ENCODE data around the gene HLA-DRB1. TPM values are rescaled to one million over a fixed set of nuclear protein-coding genes. Genes with fewer than 3 reads are reported as not detected.
"Not testable (repeated sequence)": the region's sequence is repeated elsewhere in the genome, so short reads cannot be mapped to it uniquely, and the experiment has no call there.

Gene HLA-DRB1
- polyA plus RNA-seq, 5 donors = 9.7 to 33.9 (median 21.7) TPM

- DNase-seq = no peak
Observed at GRCh38 chr6:32565511-32565910, 24.1 kb downstream of the HLA-DRB1 start.

- DNase-seq = no peak
Observed at GRCh38 chr6:32562940-32563339, 26.7 kb downstream of the HLA-DRB1 start.

GRCh38 chr6:32559747-32560146 is 29.9 kb downstream of the HLA-DRB1 start:
- no peak for DNase-seq

GRCh38 chr6:32558426-32559057 is 31.1 kb downstream of the HLA-DRB1 start:
- no peak for DNase-seq

DNA sequence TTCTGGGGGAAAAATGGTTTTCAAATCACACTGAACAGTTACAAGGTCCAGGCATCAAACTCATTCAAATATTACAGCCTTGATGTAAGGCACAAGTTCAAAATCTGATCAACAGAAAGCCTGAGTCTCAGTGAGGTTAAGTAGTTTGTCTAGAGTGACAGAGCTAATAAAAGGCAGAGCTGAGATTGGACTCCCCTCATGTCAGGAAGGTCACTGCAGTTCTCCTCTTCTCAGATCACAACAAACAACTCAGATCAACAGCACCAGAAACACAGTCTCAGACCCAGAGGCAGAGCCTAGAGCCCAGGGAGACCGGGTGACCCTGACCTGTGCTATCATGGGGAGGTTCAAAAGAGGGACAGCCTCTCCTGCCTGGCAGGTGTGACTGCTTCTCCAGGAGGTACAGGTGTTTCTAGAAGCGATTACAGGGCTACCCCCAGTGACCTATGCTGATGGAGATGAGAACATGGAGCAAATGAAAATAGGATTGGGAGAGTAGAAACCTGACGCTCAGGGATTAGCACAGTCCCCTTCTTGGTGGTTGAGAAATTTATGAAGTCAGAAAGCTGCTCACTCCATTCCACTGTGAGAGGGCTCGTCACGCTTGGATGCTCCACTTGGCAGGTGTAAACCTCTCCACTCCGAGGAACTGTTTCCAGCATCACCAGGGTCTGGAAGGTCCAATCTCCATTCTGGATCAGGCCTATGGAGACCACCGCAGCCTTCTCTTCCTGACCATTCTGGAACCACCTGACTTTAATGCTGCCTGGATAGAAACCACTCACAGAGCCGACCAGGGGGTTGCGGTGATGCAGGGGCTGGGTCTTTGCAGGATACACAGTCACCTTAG is 35.3 kb downstream of the HLA-DRB1 start:
- DNase-seq = no peak

DNA sequence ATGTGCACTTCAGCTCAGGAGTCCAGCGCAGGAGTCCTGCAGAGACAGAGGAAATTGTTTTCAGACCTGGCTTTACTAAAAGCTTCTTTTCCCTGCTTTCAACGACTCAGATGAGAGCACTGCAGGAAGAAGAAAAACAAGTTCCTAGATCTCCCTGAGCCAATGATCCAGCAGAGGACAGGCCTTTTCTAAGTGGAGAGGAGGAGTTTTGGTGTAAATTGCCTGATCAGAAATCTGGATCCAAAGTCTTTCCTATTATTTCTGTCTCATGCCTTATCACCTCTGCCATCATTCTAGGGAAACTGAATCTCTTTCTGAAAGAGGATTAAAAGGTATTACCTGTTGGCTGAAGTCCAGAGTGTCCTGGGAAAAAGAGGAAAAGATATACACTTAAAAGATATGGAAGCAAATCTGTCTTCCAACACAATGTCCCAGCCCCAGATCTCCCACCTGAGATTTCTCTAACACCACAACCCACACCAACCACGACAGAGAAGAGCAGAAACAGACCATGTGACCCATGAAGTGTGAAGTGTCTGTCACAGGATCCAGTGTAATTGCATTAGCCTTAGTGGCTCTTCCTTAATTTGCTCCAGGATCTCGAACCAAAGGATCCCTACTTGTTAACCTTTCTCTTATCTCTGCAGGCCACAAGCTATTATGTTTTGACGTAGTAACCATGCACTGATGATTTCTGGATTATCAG is 36.5 kb downstream of the HLA-DRB1 start:
- no peak for DNase-seq

- no peak for DNase-seq
Observed at GRCh38 chr6:32551410-32551809, 38.2 kb downstream of the HLA-DRB1 start.

- DNase-seq = no peak
Observed at GRCh38 chr6:32539839-32540238, 49.8 kb downstream of the HLA-DRB1 start.

DNA sequence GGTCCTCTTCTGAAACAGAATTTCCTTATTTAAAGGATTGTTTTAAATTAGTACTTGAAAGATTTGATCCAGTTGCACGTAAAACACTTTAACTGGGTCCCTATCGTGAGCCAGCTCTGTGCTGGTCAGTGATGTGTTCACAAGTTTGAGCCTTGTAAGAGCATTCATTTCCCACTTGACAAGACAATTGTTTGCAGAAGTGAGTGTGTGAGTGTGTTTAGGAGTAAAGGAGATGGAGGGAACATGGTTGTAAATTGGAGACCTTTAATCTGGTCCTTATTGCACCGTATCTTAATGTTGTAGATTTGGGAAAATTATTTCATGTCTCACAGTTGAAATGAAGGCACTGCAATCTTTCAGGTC is 59.2 kb downstream of the HLA-DRB1 start:
- DNase-seq = not testable (repeated sequence)

DNA sequence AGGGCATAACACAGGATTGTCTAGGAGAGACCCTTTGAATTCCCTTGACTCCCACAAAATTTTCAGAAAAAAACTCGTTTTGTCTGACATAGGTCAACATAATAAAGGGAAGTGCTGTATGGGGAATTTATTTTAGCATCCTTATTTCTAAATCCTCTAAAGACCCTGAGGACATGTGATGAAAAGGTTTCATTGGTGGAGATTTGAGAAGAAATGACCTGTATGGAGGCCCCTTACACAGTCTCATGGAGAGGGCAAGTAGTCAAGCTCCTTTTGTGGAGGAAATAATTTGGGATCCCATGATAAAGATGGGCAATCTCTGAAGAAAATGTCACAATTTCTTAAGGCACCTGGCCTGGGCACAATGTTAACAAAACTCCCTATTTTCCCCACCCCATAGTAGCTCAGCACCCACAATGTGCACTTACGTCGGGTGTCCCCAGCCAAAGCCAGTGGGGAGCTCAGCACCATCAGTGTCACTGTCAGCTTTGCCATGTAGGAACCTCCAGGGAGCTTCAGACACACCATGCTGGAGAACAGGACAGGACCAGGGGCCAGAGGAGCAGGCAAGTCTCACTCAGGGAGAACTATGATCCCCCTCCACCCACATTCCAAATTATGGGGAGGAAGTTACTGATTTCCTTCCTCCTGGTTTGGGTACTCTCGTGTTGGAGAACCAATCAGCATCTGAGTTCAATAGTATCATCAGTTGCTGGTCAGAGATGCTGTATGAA is 59.8 kb downstream of the HLA-DRB1 start, which contains the start of gene HLA-DRB5:
HLA-DRB5 (minus strand) TSS at position 591 of the 734 bp plus-strand sequence; CDS start at position 528, 63 bp downstream.
- DNase-seq = peak in 1 of 2 donors; percentile 0

Other genes starting within 250 kb of the HLA-DRB1 start
- under 1 TPM in 4 of 5 donors, not detected in 1; 0.15 to 0.49 (median 0.42) TPM for gene TSBP1, start 217.9 kb downstream of the HLA-DRB1 start, polyA plus RNA-seq (ENCODE audit: insufficient read depth in 1 of 5, insufficient read length in 5 of 5, low replicate concordance in 1 of 5)
- gene BTNL2, start 182.7 kb downstream of the HLA-DRB1 start, polyA plus RNA-seq (ENCODE audit: insufficient read depth in 1 of 5, insufficient read length in 5 of 5, low replicate concordance in 1 of 5) = 1 to 10 TPM in 3 of 5 donors, under 1 TPM in 2; 0.78 to 2.1 (median 1.7) TPM
- gene HLA-DRA, start 150.0 kb downstream of the HLA-DRB1 start, polyA plus RNA-seq (ENCODE audit: insufficient read depth in 1 of 5, insufficient read length in 5 of 5, low replicate concordance in 1 of 5) = 10 to 100 TPM; 50.0 to 79.3 (median 62.3) TPM
- 10 to 100 TPM in 1 of 5 donors, 1 to 10 TPM in 4; 4.8 to 25.6 (median 6.4) TPM for gene HLA-DRB5, start 59.6 kb downstream of the HLA-DRB1 start, polyA plus RNA-seq (ENCODE audit: insufficient read depth in 1 of 5, insufficient read length in 5 of 5, low replicate concordance in 1 of 5)
- gene HLA-DQA1, start 47.6 kb upstream of the HLA-DRB1 start, polyA plus RNA-seq (ENCODE audit: insufficient read depth in 1 of 5, insufficient read length in 5 of 5, low replicate concordance in 1 of 5) = 1 to 10 TPM; 4.0 to 8.7 (median 4.4) TPM
- gene HLA-DQB1, start 76.8 kb upstream of the HLA-DRB1 start, polyA plus RNA-seq (ENCODE audit: insufficient read depth in 1 of 5, insufficient read length in 5 of 5, low replicate concordance in 1 of 5) = 10 to 100 TPM in 1 of 5 donors, 1 to 10 TPM in 4; 2.9 to 11.2 (median 4.4) TPM
- 1 to 10 TPM in 4 of 5 donors, under 1 TPM in 1; 0.45 to 2.0 (median 1.2) TPM for gene HLA-DQA2, start 151.5 kb upstream of the HLA-DRB1 start, polyA plus RNA-seq (ENCODE audit: insufficient read depth in 1 of 5, insufficient read length in 5 of 5, low replicate concordance in 1 of 5)
- gene HLA-DQB2, start 173.7 kb upstream of the HLA-DRB1 start, polyA plus RNA-seq (ENCODE audit: insufficient read depth in 1 of 5, insufficient read length in 5 of 5, low replicate concordance in 1 of 5) = 1 to 10 TPM in 3 of 5 donors, under 1 TPM in 2; 0.27 to 2.1 (median 1.1) TPM
- gene HLA-DOB, start 227.2 kb upstream of the HLA-DRB1 start, polyA plus RNA-seq (ENCODE audit: insufficient read depth in 1 of 5, insufficient read length in 5 of 5, low replicate concordance in 1 of 5) = under 1 TPM; 0.27 to 0.63 (median 0.38) TPM
- gene TAP2, start 248.9 kb upstream of the HLA-DRB1 start, polyA plus RNA-seq (ENCODE audit: insufficient read depth in 1 of 5, insufficient read length in 5 of 5, low replicate concordance in 1 of 5) = 10 to 100 TPM; 14.7 to 19.6 (median 16.6) TPM

All from right lung (tissue), 5 donors.